H1 (cell line): ENCODE measurements around the gene TIMM21. TPM values are rescaled to one million over a fixed set of nuclear protein-coding genes. Genes with fewer than 3 reads are reported as not detected.

Experiments used
- CTCF ChIA-PET: fragments of 300-600 bp; sonication (Branson Sonifier 250); formaldehyde crosslinking; loops from one replicate; lab custom pipeline; 2021; ENCODE audit not compliant: partially characterized antibody; lab: Charles Lee
- POLR2A ChIA-PET: fragments of 300-600 bp; sonication (Branson Sonifier 250); formaldehyde crosslinking; loops from one replicate; lab custom pipeline; 2021; ENCODE audit warnings: inconsistent platforms; ENCODE audit not compliant: partially characterized antibody; lab: Charles Lee
- DNase-seq, 2 experiments: peaks; one replicate each; pipeline versions ENCODE4 v3.0.0 to v3.0.0-alpha.2; 2010 to 2022; ENCODE audit warnings: low spot score in 2 of 2, low read depth in 1 of 2, mixed read lengths in 1 of 2
- FAIRE-seq: peaks from 2 replicates; lab custom pipeline; 2011; peaks lifted over from hg19 to GRCh38; lab: Jason Lieb, UNC
- H2AFZ ChIP-seq: 2 replicates; pipeline ENCODE4 v1.8.1; 2012; ENCODE audit warnings: low read length, inconsistent platforms
- H2AK5ac ChIP-seq: 2 replicates; pipeline ENCODE4 v1.6.1; 2013; ENCODE audit warnings: low read depth, low read length
- H2BK120ac ChIP-seq: replicated peaks from 2 replicates; pipeline ENCODE3; 2013; ENCODE audit warnings: low read depth, low read length, inconsistent platforms
- H2BK12ac ChIP-seq: 2 replicates; pipeline ENCODE4 v1.6.1; 2013; ENCODE audit warnings: low read depth, low read length
- H2BK15ac ChIP-seq: 2 replicates; pipeline ENCODE4 v1.6.1; 2013; ENCODE audit warnings: low read length
- H2BK20ac ChIP-seq: 2 replicates; pipeline ENCODE4 v1.6.1; 2013; ENCODE audit warnings: low read length
- H2BK5ac ChIP-seq: 2 replicates; pipeline ENCODE4 v1.6.1; 2013; ENCODE audit warnings: low read depth, low read length
- H3K14ac ChIP-seq: 2 replicates; pipeline ENCODE4 v1.6.1; 2013; ENCODE audit warnings: inconsistent platforms; ENCODE audit not compliant: insufficient read length
- H3K18ac ChIP-seq: 2 replicates; pipeline ENCODE4 v1.6.1; 2013; ENCODE audit warnings: low read length; ENCODE audit errors: extremely low read depth
- H3K23ac ChIP-seq: 2 replicates; pipeline ENCODE4 v1.6.1; 2013; ENCODE audit warnings: inconsistent platforms; ENCODE audit not compliant: insufficient read length
- H3K23me2 ChIP-seq: 2 replicates; pipeline ENCODE4 v1.6.1; 2013; ENCODE audit warnings: low read depth, low read length
- H3K27ac ChIP-seq: 2 replicates; pipeline ENCODE4 v1.6.1; 2011; ENCODE audit warnings: low read depth, low read length, inconsistent platforms
- H3K27me3 ChIP-seq, 4 experiments: replicated peaks in 1 of 4; 1 replicate in 1 of 4; 2 replicates in 3 of 4; pipeline versions ENCODE4 v1.6.1 to v1.8.1; 2011 to 2013; ENCODE audit warnings: low read length in 3 of 4, mild to moderate bottlenecking in 3 of 4, inconsistent platforms in 2 of 4, mixed read lengths in 2 of 4, moderate library complexity in 1 of 4; ENCODE audit not compliant: control insufficient read depth in 3 of 4, insufficient read depth in 3 of 4; ENCODE audit errors: extremely low read depth in 1 of 4
- H3K36me3 ChIP-seq, 4 experiments: 2 replicates each; pipeline versions ENCODE4 v1.6.1 to v1.8.1; 2011 to 2013; ENCODE audit warnings: mild to moderate bottlenecking in 4 of 4, low read length in 3 of 4, moderate library complexity in 2 of 4, control low read depth in 1 of 4, inconsistent platforms in 1 of 4; ENCODE audit not compliant: insufficient read depth in 4 of 4, control insufficient read depth in 2 of 4
- H3K4ac ChIP-seq: replicated peaks from 2 replicates; pipeline ENCODE3; 2013; ENCODE audit warnings: low read length, low read depth, mixed read lengths, inconsistent platforms; ENCODE audit not compliant: insufficient read length
- H3K4me1 ChIP-seq, 4 experiments: replicated peaks in 1 of 4; 1 replicate in 1 of 4; 2 replicates in 3 of 4; pipeline versions ENCODE4 v1.6.1 to v1.8.1; 2011 to 2013; ENCODE audit warnings: low read length in 3 of 4, inconsistent platforms in 2 of 4, mixed read lengths in 1 of 4; ENCODE audit not compliant: insufficient read depth in 4 of 4, control insufficient read depth in 3 of 4
- H3K4me2 ChIP-seq, 2 experiments: 2 replicates each; pipeline versions ENCODE4 v1.6.1 to v1.8.1; 2011 to 2013; ENCODE audit warnings: low read depth in 2 of 2, low read length in 2 of 2, control low read depth in 1 of 2, inconsistent platforms in 1 of 2, mild to moderate bottlenecking in 1 of 2; ENCODE audit not compliant: insufficient read depth in 1 of 2
- H3K4me3 ChIP-seq, 4 experiments: fragments of 200-600, 300-600 bp in 1 of 4; sonication (generic), shearing (Covaris generic), sonication (Bioruptor Twin) in 1 of 4; 2 replicates each; pipeline versions ENCODE4 v1.5.1 to v1.8.1; 2011 to 2016; ENCODE audit warnings: low read length in 4 of 4, low read depth in 3 of 4, control low read depth in 2 of 4, inconsistent platforms in 2 of 4, mild to moderate bottlenecking in 2 of 4, mixed read lengths in 1 of 4, moderate library complexity in 1 of 4; ENCODE audit not compliant: insufficient read depth in 2 of 4; ENCODE audit errors: extremely low read depth in 1 of 4
- H3K56ac ChIP-seq: replicated peaks from 2 replicates; pipeline ENCODE3; 2013; ENCODE audit warnings: low read depth, mild to moderate bottlenecking, mixed read lengths, low read length, inconsistent platforms; ENCODE audit not compliant: insufficient read length
- H3K79me1 ChIP-seq: 2 replicates; pipeline ENCODE4 v1.6.1; 2013; ENCODE audit warnings: low read depth, low read length, control low read depth
- H3K79me2 ChIP-seq, 2 experiments: 2 replicates each; pipeline versions ENCODE4 v1.6.1 to v1.8.1; 2012 to 2013; ENCODE audit warnings: low read length in 2 of 2, mild to moderate bottlenecking in 2 of 2, inconsistent platforms in 1 of 2; ENCODE audit not compliant: insufficient read depth in 2 of 2, control insufficient read depth in 1 of 2
- H3K9ac ChIP-seq, 4 experiments: replicated peaks in 1 of 4; 1 replicate in 1 of 4; 2 replicates in 3 of 4; pipeline versions ENCODE4 v1.6.1 to v1.8.1; 2011 to 2013; ENCODE audit warnings: low read depth in 3 of 4, low read length in 3 of 4, control low read depth in 2 of 4, mild to moderate bottlenecking in 2 of 4, moderate library complexity in 2 of 4, inconsistent platforms in 1 of 4; ENCODE audit errors: extremely low read depth in 1 of 4
- H3K9me3 ChIP-seq, 2 experiments: 2 replicates each; pipeline versions ENCODE4 v1.6.1 to v1.8.1; 2012 to 2013; ENCODE audit warnings: mild to moderate bottlenecking in 2 of 2, moderate library complexity in 2 of 2, control low read depth in 1 of 2, inconsistent platforms in 1 of 2, low read depth in 1 of 2, low read length in 1 of 2, mixed read lengths in 1 of 2; ENCODE audit not compliant: insufficient read depth in 2 of 2
- H4K20me1 ChIP-seq, 2 experiments: replicated peaks in 1 of 2; 2 replicates each; pipeline versions ENCODE3 to v1.8.1; 2011 to 2013; ENCODE audit warnings: inconsistent platforms in 2 of 2, low read length in 2 of 2, mild to moderate bottlenecking in 1 of 2; ENCODE audit not compliant: insufficient read depth in 2 of 2, control insufficient read depth in 1 of 2
- H4K5ac ChIP-seq: 2 replicates; pipeline ENCODE4 v1.6.1; 2013; ENCODE audit warnings: low read length, low read depth, mixed read lengths, inconsistent platforms; ENCODE audit not compliant: insufficient read length
- H4K8ac ChIP-seq: 2 replicates; pipeline ENCODE4 v1.8.0; 2013; ENCODE audit warnings: mild to moderate bottlenecking, moderate library complexity, low read length, inconsistent platforms; ENCODE audit not compliant: insufficient read depth; ENCODE audit errors: extremely low read depth
- H4K91ac ChIP-seq: replicated peaks from 2 replicates; pipeline ENCODE3; 2013; ENCODE audit warnings: low read length, mixed read lengths, inconsistent platforms; ENCODE audit not compliant: insufficient read length
- BACH1 ChIP-seq: IDR thresholded peaks from 2 replicates; pipeline ENCODE4 v1.6.1; 2012; ENCODE audit warnings: low read length, improper control_type of control experiment
- CBX5 ChIP-seq: fragments of 300-800, 300-1000 bp; sonication (generic); IDR thresholded peaks from 2 replicates; pipeline ENCODE4 v1.7.1; 2016; ENCODE audit warnings: antibody characterized with exemption, low read length, low read depth
- CHD1 ChIP-seq: IDR thresholded peaks from 2 replicates; pipeline ENCODE4 v1.6.1; 2012; ENCODE audit warnings: low read depth, low read length, improper control_type of control experiment
- CHD2 ChIP-seq: IDR thresholded peaks from 2 replicates; pipeline ENCODE4 v1.6.1; 2012; ENCODE audit warnings: low read length, improper control_type of control experiment
- EZH2 ChIP-seq: fragments of 200-600 bp; sonication (generic); IDR thresholded peaks from 2 replicates; pipeline ENCODE4 v1.7.1; 2012; ENCODE audit warnings: low read depth, mild to moderate bottlenecking, moderate library complexity, low read length, inconsistent platforms; ENCODE audit not compliant: severe bottlenecking
- HDAC6 ChIP-seq: IDR thresholded peaks from one replicate; pipeline ENCODE4 v1.7.1; 2012; ENCODE audit warnings: low read depth, mild to moderate bottlenecking, inconsistent platforms, low read length, moderate library complexity
- KDM5A ChIP-seq: fragments of 200-600 bp; IDR thresholded peaks from 2 replicates; pipeline ENCODE4 v1.7.1; 2012; ENCODE audit warnings: mild to moderate bottlenecking, low read length, inconsistent platforms, mixed read lengths
- MAX ChIP-seq: IDR thresholded peaks from 2 replicates; pipeline ENCODE4 v1.6.1; 2012; ENCODE audit warnings: inconsistent platforms
- NRF1 ChIP-seq: IDR thresholded peaks from 2 replicates; pipeline ENCODE4 v1.6.1; 2011; ENCODE audit warnings: mild to moderate bottlenecking, low read depth, low read length, improper control_type of control experiment
- POLR2A ChIP-seq, 2 experiments: IDR thresholded peaks; 1 replicate in 1 of 2; 2 replicates in 1 of 2; pipeline ENCODE4 v1.6.1; 2011; ENCODE audit warnings: low read depth in 2 of 2, low read length in 2 of 2, mild to moderate bottlenecking in 2 of 2; ENCODE audit errors: control extremely low read depth in 1 of 2
- POU5F1 ChIP-seq: IDR thresholded peaks from 2 replicates; pipeline ENCODE4 v1.6.1; 2011; ENCODE audit warnings: low read depth, mild to moderate bottlenecking, low read length, moderate library complexity
- RNF2 ChIP-seq: fragments of 200-900, 300-1000 bp; sonication (generic); IDR thresholded peaks from 2 replicates; pipeline ENCODE4 v1.7.1; 2016; ENCODE audit warnings: borderline replicate concordance, low read depth, mild to moderate bottlenecking, antibody characterized with exemption, low read length; ENCODE audit not compliant: poor library complexity, severe bottlenecking; ENCODE audit errors: missing control alignments
- SRF ChIP-seq: IDR thresholded peaks from 2 replicates; pipeline ENCODE4 v1.6.1; 2011; ENCODE audit warnings: mild to moderate bottlenecking, low read depth, low read length, moderate library complexity
- WGBS, 2 experiments: shearing (Covaris generic) in 1 of 2; methylation state at CpG; one replicate each; pipeline versions ENCODE4 v1.1.6 to v1.1.7; 2013 to 2015; ENCODE audit warnings: low lambda C conversion rate in 2 of 2, mixed read lengths in 2 of 2, inconsistent platforms in 1 of 2, low coverage in 1 of 2, missing lambda C conversion rate in 1 of 2; ENCODE audit not compliant: insufficient replicate concordance in 2 of 2, insufficient coverage in 1 of 2, insufficient read length in 1 of 2; ENCODE audit errors: extremely low coverage in 1 of 2, missing lambda C conversion rate in 1 of 2; 5-methylcytosine and 5-hydroxymethylcytosine counted together
- polyA plus RNA-seq, 7 experiments: library from polyadenylated mRNA; depleted of rRNA in 3 of 7; stranded (reverse) in 5 of 7; unstranded in 2 of 7; fragments of >200 nt in 5 of 7; fragments of 200-250 nt in 2 of 7; gene quantifications; 1 replicate in 5 of 7; 2 replicates in 1 of 7; 4 replicates in 1 of 7; pipeline versions ENCODE4 v1.2.1 to v1.2.3, GENCODE V29; 2011 to 2013; ENCODE audit warnings: missing spikeins in 2 of 7, mixed read lengths in 2 of 7
- total RNA-seq: library from RNA; stranded (reverse); fragmentation: NEBNext Ultra II Directional; extraction: Animal tissue kit (Norgen Biotek cat#: 25700); gene quantifications from 2 replicates; pipeline ENCODE4 v1.2.1, GENCODE V29; 2021

TIMM21 gene
- total and polyA plus RNA-seq, 2 of the 8 experiments (the other 6 are each of a cell fraction or from before 2014, with no cell fraction given), result 27.9 to 43.8 TPM

- Histone ChIP-seq H3K4me3 (no peak overlapping the region), H3K27ac (no peak overlapping the region), H2BK5ac (no peak overlapping the region), H3K27me3 (no peaks in the 10 kb centered on the region), H4K8ac (no peak overlapping the region), H3K56ac (no peak overlapping the region), H2BK12ac (no peak overlapping the region), H3K9ac (no peak overlapping the region), H3K36me3 (no peaks in the 10 kb centered on the region), H3K79me2 (no peaks in the 10 kb centered on the region), H2AFZ (no peak overlapping the region), H2BK15ac (no peak overlapping the region), H4K91ac (no peak overlapping the region), H3K4me1 (peaks cover 2 to 11% (median 8%) of the 10 kb centered on the region in 4 experiments; a peak in 6 of 7 replicates), H3K14ac (no peak overlapping the region), H3K79me1 (no peaks in the 10 kb centered on the region), H3K9me3 (no peaks in the 10 kb centered on the region), H2BK120ac (no peak overlapping the region), H3K23me2 (no peaks in the 10 kb centered on the region), H2AK5ac (no peak overlapping the region), H4K20me1 (no peaks in the 10 kb centered on the region), H3K4me2 (no peak overlapping the region), H3K23ac (no peak overlapping the region), H2BK20ac (no peak overlapping the region), H3K18ac (no peak overlapping the region), H4K5ac (no peak overlapping the region), H3K4ac (no peak overlapping the region)
- ChIA-PET CTCF (interaction anchor here (1.1 to 2.0 kb wide), 4 partner anchors 11 to 274 kb away, joined by 3 to 8 read pairs (median 4); no protein-coding TSS in a partner anchor), POLR2A (no interaction called here)
- TF ChIP-seq BACH1, result no peak
- no peak for TF ChIP-seq KDM5A
- TF ChIP-seq CBX5, result no peak
- TF ChIP-seq EZH2, result no peak
- no peak for TF ChIP-seq HDAC6
- TF ChIP-seq SRF, result no peak
- TF ChIP-seq POLR2A (IDR thresholded peaks at IDR 0.05; ENCODE audit: control extremely low read depth in 1 of 2, low read depth in 2 of 2, low read length in 2 of 2), result no peak
- no peak for TF ChIP-seq RNF2
- TF ChIP-seq NRF1, result no peak
- TF ChIP-seq CHD2, result no peak
- TF ChIP-seq CHD1, result no peak
- no peak for TF ChIP-seq MAX
- TF ChIP-seq POU5F1, result no peak
- no peak for DNase-seq
- FAIRE-seq, result no peak
- 87% methylated on average over 2 of the region's 2 CpGs; no CpG with 5 or more reads in 1 of the 2 experiments for WGBS, 2 experiments
These were observed 37.5 kb downstream of the TIMM21 start for GRCh38 chr18:74185860-74186259.
